SW480 (cell line): Measurements from ENCODE around the gene PRR20E.
"Not testable (repeated sequence)": the region's sequence is repeated elsewhere in the genome, so short reads cannot be mapped to it uniquely, and the experiment has no call there.

Experiments used
- DNase-seq: peaks from one replicate; pipeline ENCODE4 v3.0.0-alpha.2; 2016; ENCODE audit warnings: low spot score

The PRR20E gene

DNA sequence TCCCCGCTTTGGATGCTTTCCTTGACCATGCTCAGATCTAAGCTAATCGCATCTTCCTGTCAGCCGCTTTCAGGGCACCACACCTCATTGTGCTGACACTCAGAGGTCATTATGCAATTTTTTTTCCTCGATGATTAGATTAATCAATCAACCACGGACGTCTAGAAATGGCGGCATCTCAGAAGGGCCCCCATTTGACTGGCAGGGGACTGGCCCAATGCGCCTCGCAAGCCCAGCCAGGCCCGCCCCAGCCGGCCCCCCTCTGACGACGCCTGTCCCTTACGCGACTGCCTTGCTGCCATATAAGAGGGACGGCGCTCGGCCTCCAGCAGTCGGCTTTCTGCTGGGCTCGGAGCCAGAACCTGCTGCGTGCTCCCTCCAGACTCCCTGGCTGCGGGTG lies at the start of gene PRR20E:
PRR20E (plus strand) TSS at position 301 of the 400 bp plus-strand sequence. CDS start 387 bp downstream, outside the sequence.
- not testable (repeated sequence) for DNase-seq

DNA sequence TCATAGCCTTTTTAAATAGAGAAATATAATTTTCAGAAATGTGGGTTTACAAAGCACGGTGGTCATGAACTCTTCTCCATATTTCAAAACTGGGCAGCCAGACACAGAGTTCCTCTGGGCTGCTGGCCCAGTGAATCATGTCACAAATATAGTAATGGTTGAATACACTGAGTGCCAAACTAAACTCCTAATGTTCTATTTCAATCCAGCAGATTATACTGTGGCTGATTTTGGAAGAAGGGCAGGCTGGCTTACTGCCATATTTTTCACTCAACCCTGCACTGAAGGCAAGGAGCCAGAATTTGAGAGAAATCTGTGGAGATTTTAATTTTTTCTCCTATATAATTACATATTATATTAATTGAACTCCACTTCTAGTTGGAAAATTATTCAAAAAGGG lies 43.3 kb upstream of the PRR20E start:
- DNase-seq, result no peak

GRCh38 chr13:57128909-57129308 lies 38.1 kb upstream of the PRR20E start:
- no peak for DNase-seq

DNA sequence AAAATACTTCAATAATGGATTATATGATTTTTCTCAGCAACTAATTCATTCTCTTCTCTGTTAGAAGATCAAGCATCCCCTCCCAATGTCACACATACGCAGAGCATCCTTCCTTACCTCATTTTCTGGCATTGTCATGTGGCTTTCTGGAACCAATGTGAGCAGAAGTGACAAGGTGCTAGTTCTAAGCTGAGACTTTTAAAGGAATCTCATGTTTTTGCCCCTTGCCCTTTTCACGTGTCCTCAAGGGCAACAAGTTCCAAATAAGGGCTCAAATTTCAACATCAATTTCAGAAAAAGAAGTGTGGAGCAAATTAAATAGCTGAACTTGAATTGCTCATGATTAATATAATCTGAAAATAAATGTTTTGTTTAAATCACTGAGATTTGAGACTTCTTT lies 30.9 kb upstream of the PRR20E start:
- DNase-seq, result no peak

DNA sequence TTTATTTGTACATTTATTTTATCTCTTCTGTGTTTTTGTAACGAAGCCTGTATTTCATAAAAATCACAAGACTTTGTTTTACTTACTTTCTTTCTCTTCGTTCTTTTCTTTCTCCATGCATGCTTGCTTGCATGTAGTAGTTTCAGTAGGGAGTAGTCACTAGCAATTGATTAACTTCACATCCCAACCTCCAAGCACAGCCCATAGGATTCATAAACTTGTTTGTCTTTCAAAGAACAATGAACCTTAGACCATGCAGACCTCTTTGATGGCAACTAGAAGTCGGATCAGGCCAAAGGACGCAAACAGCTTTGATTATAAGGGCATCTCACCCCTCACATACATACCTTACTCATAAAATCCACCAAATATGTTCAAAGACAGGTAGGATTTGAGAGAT lies 29.4 kb upstream of the PRR20E start:
- no peak for DNase-seq

DNA sequence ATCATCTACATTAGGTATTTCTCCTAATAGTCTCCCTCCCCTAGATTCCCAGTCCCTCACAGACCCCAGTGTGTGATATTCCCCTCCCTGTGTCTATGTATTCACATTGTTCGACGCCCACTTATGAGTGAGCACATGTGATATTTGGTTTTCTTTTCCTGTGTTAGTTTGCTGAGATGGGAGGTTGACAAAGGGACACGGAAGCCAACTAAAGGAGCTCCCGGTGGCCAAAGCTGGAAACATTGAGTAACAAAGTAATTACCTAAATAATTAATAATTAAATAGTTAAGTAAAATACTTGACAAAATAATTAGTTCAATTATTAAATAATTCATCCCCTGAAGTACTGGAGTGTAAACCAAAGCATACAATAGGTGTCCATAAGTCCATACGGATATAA lies 28.0 kb upstream of the PRR20E start:
- no peak for DNase-seq

DNA sequence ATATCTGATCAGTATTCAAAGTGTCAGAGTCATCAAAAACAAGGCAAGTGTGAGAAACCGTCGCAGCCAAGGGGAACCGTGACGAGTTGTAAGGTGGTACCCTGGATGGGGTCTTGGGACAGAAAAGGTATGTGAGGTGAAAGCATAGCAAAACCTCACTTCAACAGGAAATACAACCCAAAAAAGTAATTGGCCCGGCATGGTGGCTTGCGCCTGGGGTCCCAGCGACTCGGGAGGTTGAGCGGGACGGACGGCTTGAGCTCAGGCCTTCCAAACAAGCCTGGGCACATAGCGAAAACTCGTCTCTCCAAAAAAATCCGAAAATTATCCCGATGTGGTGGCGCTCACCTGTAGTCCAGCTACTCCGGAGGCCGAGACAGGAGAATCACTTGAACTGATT lies 27.2 kb upstream of the PRR20E start:
- DNase-seq, result not testable (repeated sequence)

- not testable (repeated sequence) for DNase-seq
These were observed 26.6 kb upstream of the PRR20E start, which contains the start of gene PRR20A for GRCh38 chr13:57140235-57140968. TSS of gene PRR20A (plus strand) at chr13:57140918. CDS start at chr13:57141305, 387 bp downstream.

DNA sequence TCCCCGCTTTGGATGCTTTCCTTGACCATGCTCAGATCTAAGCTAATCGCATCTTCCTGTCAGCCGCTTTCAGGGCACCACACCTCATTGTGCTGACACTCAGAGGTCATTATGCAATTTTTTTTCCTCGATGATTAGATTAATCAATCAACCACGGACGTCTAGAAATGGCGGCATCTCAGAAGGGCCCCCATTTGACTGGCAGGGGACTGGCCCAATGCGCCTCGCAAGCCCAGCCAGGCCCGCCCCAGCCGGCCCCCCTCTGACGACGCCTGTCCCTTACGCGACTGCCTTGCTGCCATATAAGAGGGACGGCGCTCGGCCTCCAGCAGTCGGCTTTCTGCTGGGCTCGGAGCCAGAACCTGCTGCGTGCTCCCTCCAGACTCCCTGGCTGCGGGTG lies 19.8 kb upstream of the PRR20E start, which contains the start of gene PRR20B:
PRR20B (plus strand) TSS at position 301 of the 400 bp plus-strand sequence. CDS start 387 bp downstream, outside the sequence.
- DNase-seq, result not testable (repeated sequence)

GRCh38 chr13:57148106-57148505 lies 18.9 kb upstream of the PRR20E start:
- not testable (repeated sequence) for DNase-seq

DNA sequence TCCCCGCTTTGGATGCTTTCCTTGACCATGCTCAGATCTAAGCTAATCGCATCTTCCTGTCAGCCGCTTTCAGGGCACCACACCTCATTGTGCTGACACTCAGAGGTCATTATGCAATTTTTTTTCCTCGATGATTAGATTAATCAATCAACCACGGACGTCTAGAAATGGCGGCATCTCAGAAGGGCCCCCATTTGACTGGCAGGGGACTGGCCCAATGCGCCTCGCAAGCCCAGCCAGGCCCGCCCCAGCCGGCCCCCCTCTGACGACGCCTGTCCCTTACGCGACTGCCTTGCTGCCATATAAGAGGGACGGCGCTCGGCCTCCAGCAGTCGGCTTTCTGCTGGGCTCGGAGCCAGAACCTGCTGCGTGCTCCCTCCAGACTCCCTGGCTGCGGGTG lies 13.2 kb upstream of the PRR20E start, which contains the start of gene PRR20C:
PRR20C (plus strand) TSS at position 301 of the 400 bp plus-strand sequence. CDS start 387 bp downstream, outside the sequence.
- not testable (repeated sequence) for DNase-seq

DNA sequence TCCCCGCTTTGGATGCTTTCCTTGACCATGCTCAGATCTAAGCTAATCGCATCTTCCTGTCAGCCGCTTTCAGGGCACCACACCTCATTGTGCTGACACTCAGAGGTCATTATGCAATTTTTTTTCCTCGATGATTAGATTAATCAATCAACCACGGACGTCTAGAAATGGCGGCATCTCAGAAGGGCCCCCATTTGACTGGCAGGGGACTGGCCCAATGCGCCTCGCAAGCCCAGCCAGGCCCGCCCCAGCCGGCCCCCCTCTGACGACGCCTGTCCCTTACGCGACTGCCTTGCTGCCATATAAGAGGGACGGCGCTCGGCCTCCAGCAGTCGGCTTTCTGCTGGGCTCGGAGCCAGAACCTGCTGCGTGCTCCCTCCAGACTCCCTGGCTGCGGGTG lies 6.7 kb upstream of the PRR20E start, which contains the start of gene PRR20D:
PRR20D (plus strand) TSS at position 301 of the 400 bp plus-strand sequence. CDS start 387 bp downstream, outside the sequence.
- DNase-seq, result not testable (repeated sequence)

DNA sequence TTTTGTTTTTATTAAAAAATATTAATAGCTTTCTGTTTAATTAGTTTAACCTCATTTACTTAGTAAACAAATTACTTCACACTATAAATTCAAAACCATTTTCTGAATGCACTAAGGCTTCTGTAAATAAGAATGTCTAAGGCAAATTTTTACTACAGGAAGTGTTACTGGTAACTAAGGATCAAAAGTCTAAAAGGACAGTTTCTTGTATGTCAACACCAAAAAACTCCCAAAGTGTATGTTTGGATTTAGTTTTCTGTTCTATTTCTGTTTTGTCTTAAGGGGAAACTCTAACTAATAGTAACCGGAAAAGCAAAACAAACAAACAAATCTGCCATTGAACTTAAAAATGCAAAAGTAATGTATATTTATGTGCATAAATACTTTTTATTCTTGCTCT lies 24.7 kb downstream of the PRR20E start:
- no peak for DNase-seq

DNA sequence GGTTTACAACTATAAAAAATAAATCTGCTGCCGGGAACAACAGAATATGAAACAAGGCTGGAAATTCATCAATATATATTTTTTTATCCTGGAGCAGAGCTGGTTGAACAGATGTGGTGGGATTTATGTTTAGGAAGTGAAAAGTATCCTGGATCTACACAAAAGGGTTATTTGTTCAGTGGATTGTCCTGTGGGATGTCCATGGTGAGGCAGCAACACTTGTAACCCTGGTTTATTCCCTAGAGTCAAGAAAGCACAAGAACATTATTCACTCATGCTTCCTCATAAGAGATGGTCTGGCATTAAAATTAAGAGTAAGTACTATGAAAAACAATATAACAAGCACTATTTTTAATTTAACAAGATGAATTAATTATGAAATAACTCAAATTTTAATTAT lies 46.0 kb downstream of the PRR20E start:
- no peak for DNase-seq
